GM19468 (cell line): Measurements from ENCODE around the gene CST1.
"Not testable (repeated sequence)": the region's sequence is repeated elsewhere in the genome, so short reads cannot be mapped to it uniquely, and the experiment has no call there.

Experiments used
- ATAC-seq: cut with Tn5 transposase; IDR thresholded peaks from one replicate; pipeline ENCODE4 v1.9.1; 2021; ENCODE audit warnings: mild to moderate bottlenecking, moderate library complexity, moderate number of reproducible peaks; ENCODE audit not compliant: unreplicated experiment; ENCODE audit errors: extremely low read depth

The CST1 gene

DNA sequence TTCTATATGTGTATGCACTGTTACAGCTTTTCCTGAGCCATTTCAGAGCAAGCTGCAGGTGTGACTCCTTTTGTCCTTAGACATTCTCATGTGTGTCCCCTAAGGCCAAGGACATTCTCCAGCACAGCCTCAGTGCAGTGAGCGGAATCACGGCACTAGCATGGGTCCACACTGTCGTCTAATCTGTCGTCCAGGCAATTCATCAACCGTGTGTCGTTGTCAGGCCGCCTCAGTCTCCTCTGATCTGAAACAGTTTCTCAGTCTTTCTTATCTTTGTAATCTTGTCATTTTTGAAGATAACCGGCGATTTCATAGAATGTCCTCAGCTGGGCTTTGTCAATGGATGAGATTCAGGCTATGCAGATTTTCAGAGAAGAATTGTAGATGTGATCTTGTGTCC is 31.4 kb downstream of the CST1 start:
- not testable (repeated sequence) for ATAC-seq

DNA sequence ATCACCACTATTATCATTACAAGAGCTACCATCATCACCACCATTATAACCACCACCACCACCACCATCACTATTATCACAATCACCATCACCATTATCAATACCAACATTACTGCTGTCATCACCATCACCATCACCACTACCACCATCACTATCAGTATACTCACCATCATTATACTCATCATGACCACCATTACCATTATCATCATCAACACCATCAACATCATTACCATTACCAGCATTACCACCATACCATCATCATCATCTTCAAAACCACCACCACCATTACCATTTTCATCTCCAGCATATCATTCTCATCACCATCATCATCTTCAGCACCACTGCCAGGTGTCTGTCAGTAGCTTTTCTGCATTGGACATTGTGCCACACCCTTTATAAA is 39.0 kb downstream of the CST1 start:
- ATAC-seq: not testable (repeated sequence)

DNA sequence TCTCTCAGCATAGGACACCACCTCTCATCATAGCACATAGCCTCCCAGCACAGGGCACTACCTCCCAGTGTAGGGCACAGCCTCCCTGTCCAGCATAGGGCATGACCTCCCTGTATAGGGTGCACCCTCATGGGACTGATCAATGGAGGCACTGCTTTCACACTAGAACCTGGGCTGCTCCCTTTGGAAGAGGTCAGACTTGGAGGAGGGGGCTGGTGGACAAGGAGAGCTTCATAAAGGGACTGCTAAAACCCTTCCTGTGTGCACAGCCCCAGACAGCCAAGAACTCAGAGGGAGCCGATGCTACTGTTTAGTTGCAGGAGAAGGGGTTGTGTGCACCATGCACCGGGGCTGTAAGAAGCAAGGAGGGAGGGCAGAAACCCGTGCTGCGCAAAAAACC is 40.0 kb downstream of the CST1 start:
- ATAC-seq: no peak

DNA sequence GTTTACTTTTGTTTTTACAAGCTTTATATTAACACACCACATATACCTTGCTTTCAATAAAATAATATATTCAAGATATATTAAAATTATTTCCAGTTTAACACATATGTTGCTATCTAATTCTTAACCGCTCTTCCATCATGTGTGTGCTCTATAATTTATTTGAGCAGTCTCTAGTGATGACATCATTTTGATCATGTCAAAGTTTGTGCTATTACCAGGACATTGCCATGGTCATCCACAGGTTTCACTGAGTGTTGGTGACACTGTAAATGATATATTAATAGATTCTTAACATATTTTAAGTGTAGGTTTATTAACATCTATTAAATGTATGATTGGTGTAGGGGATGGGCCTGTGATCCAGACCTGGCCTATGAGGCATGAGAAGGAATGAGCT is 44.8 kb downstream of the CST1 start:
- no peak for ATAC-seq

DNA sequence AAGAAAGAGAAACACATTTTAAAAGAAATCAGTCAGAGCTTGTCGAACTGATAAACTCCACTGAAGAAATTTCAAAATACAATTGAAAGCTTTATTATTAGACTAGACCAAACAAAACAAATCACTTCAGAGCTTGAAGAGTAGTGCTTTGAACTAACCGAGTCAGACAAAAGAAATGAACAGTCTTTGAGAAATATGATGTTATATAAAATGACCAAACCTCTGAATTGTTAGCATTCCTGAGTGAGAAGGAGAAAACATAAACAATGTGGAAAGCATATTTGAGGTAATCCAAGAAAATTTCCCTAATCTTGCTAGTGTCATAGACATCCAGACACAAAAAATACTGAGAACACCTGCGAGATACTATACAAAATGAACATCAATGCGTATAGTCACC is 48.7 kb downstream of the CST1 start:
- no peak for ATAC-seq

DNA sequence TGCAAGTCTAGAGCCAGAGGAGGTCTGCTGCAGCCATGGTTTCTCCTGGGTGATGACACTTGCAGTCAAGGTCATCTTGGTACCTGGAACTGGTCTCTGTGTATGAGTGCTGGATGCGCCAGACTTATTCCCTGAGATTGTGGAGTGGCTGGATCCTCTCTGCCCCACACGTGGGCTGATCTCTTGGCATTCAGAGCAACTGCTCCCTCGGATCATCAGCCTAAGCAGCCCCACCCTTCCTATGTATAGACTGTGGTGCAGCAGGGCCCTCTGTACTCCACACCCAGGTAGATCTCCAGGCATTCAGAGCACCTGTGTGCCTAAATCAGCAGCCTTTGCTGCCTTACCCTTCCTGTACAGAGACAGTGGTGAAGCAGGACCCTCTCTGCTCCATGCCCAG is 49.8 kb downstream of the CST1 start:
- no peak for ATAC-seq

DNA sequence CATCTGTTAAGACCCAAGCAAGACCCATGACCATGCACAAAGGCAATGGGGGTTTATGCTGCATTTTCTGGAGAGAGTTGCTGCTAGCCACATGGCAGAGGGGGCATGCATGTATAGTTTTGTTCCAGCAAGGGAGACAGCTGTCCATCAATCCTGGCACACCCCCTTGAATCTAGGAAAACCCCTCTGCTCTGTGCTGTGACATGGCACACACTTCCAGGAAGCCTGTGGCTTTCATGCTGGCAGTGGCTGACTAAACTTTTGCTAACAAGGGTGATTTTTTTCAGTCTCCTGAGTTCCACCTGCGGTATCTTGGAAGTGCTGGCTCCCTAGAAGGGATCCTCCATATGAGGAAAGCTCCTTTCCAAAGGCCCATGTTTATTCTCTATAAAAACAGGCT is 52.8 kb downstream of the CST1 start:
- ATAC-seq: no peak
